ENCODE data around the gene DPH1. TPM values are rescaled to one million over a fixed set of nuclear protein-coding genes. Genes with fewer than 3 reads are reported as not detected.

The DPH1 gene
- total and polyA plus RNA-seq, 4 donors = 9.8 to 24.6 (median 19.4) TPM

GRCh38 chr17:2022647-2023240 is 7.2 kb upstream of the DPH1 start:
- Histone ChIP-seq H3K27ac (ENCODE audit: low read depth in 1 of 2, low read length in 2 of 2) (peak overlapping the region in 1 of 2 donors; percentile 17), H3K4me1 (ENCODE audit: control insufficient read depth in 4 of 4, insufficient read depth in 4 of 4, low read length in 3 of 4) (peaks cover 2 to 45% (median 29%) of the 10 kb centered on the region in 4 donors), H3K9ac (ENCODE audit: low read depth in 1 of 2, low read length in 2 of 2) (no peak overlapping the region), H3K27me3 (ENCODE audit: control insufficient read depth in 4 of 4, insufficient read depth in 4 of 4, low read length in 3 of 4) (no peaks in the 10 kb centered on the region), H3K9me3 (ENCODE audit: control insufficient read depth in 4 of 4, low read length in 3 of 4) (no peaks in the 10 kb centered on the region), H3K4me3 (ENCODE audit: low read depth in 1 of 3, low read length in 3 of 3) (no peak overlapping the region), H3K36me3 (ENCODE audit: control insufficient read depth in 4 of 4, insufficient read depth in 3 of 4, low read depth in 1 of 4, low read length in 3 of 4) (no peaks in the 10 kb centered on the region)
- WGBS = 76% methylated on average over 15 of the region's 15 CpGs
- DNase-seq (ENCODE audit: low spot score) = no peak
- TF ChIP-seq, protein P1, sequence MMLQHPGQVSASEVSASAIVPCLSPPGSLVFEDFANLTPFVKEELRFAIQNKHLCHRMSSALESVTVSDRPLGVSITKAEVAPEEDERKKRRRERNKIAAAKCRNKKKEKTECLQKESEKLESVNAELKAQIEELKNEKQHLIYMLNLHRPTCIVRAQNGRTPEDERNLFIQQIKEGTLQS (IDR thresholded peaks at IDR 0.05) = no peak
- no peak for TF ChIP-seq JUND (IDR thresholded peaks at IDR 0.05)
- no peak for TF ChIP-seq GABPA (IDR thresholded peaks at IDR 0.05 in 1 of 2, conservative IDR thresholded peaks at IDR 0.05 in 1 of 2)
- TF ChIP-seq ZBTB33 (IDR thresholded peaks at IDR 0.05) = no peak

GRCh38 chr17:2023256-2023655 is 6.7 kb upstream of the DPH1 start:
- no peak for DNase-seq (ENCODE audit: low spot score)
- TF ChIP-seq EGR1 (IDR thresholded peaks at IDR 0.05; ENCODE audit: low read depth in 2 of 2) (no peak), CTCF (IDR thresholded peaks at IDR 0.05; ENCODE audit: low read depth, low read length, missing input control) (no peak), RAD21 (IDR thresholded peaks at IDR 0.05) (no peak), MAX (IDR thresholded peaks at IDR 0.05) (no peak)
- TF ChIP-seq, protein P2, sequence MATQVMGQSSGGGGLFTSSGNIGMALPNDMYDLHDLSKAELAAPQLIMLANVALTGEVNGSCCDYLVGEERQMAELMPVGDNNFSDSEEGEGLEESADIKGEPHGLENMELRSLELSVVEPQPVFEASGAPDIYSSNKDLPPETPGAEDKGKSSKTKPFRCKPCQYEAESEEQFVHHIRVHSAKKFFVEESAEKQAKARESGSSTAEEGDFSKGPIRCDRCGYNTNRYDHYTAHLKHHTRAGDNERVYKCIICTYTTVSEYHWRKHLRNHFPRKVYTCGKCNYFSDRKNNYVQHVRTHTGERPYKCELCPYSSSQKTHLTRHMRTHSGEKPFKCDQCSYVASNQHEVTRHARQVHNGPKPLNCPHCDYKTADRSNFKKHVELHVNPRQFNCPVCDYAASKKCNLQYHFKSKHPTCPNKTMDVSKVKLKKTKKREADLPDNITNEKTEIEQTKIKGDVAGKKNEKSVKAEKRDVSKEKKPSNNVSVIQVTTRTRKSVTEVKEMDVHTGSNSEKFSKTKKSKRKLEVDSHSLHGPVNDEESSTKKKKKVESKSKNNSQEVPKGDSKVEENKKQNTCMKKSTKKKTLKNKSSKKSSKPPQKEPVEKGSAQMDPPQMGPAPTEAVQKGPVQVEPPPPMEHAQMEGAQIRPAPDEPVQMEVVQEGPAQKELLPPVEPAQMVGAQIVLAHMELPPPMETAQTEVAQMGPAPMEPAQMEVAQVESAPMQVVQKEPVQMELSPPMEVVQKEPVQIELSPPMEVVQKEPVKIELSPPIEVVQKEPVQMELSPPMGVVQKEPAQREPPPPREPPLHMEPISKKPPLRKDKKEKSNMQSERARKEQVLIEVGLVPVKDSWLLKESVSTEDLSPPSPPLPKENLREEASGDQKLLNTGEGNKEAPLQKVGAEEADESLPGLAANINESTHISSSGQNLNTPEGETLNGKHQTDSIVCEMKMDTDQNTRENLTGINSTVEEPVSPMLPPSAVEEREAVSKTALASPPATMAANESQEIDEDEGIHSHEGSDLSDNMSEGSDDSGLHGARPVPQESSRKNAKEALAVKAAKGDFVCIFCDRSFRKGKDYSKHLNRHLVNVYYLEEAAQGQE (IDR thresholded peaks at IDR 0.05) = no peak
- H3K27me3 ChIP-seq (ENCODE audit: control insufficient read depth in 4 of 4, insufficient read depth in 4 of 4, low read length in 3 of 4) = no peaks in the 10 kb centered on the region
- H3K9me3 ChIP-seq (ENCODE audit: control insufficient read depth in 4 of 4, low read length in 3 of 4) = no peaks in the 10 kb centered on the region
- peaks cover 2 to 40% (median 24%) of the 10 kb centered on the region in 4 donors for H3K4me1 ChIP-seq (ENCODE audit: control insufficient read depth in 4 of 4, insufficient read depth in 4 of 4, low read length in 3 of 4)
- no peak overlapping the region for H3K9ac ChIP-seq (ENCODE audit: low read depth in 1 of 2, low read length in 2 of 2)
- WGBS = 71% methylated on average over 16 of the region's 16 CpGs
- peak overlapping the region in 1 of 3 donors; percentile 73 for H3K4me3 ChIP-seq (ENCODE audit: low read depth in 1 of 3, low read length in 3 of 3)
- no peaks in the 10 kb centered on the region for H3K36me3 ChIP-seq (ENCODE audit: control insufficient read depth in 4 of 4, insufficient read depth in 3 of 4, low read depth in 1 of 4, low read length in 3 of 4)
- peak overlapping the region in 1 of 2 donors; percentile 17 for H3K27ac ChIP-seq (ENCODE audit: low read depth in 1 of 2, low read length in 2 of 2)

All from liver (tissue), 9 donors.